Measurements from ENCODE around the gene GNB1L. TPM values are rescaled to one million over a fixed set of nuclear protein-coding genes. Genes with fewer than 3 reads are reported as not detected.

GNB1L gene
- total RNA-seq, 1 donor from 2014 or later: 7.8 TPM

DNA sequence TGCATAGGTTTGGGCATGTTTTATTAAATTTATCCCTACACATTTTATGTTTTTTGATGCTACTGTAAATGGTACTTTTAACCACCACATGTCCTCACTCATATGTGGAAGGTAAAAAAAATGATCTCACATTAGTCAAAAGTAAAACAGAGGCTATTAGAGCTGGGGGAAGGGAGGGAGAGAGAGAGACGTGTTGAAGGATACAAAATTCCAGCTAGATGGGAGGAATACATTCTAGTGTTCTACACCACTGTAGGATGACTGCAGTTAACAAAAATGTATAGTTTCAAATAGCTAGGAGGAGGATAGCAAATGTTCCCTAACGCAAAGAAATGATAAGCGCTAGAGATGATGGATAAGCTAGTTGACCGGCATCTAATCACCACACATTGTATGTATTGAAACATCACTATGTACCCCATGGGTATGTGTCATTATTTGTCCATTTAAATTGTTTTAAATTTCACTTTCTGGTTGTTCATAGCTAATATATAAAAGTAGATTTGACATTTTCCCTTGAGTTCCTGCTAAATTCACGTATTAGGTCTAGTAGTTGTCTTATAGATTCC lies 9.9 kb upstream of the GNB1L start:
- no peaks in the 10 kb centered on the region for H3K27me3 ChIP-seq
- no peak for DNase-seq
- no peaks in the 10 kb centered on the region for H3K4me1 ChIP-seq
- TF ChIP-seq, protein P1, sequence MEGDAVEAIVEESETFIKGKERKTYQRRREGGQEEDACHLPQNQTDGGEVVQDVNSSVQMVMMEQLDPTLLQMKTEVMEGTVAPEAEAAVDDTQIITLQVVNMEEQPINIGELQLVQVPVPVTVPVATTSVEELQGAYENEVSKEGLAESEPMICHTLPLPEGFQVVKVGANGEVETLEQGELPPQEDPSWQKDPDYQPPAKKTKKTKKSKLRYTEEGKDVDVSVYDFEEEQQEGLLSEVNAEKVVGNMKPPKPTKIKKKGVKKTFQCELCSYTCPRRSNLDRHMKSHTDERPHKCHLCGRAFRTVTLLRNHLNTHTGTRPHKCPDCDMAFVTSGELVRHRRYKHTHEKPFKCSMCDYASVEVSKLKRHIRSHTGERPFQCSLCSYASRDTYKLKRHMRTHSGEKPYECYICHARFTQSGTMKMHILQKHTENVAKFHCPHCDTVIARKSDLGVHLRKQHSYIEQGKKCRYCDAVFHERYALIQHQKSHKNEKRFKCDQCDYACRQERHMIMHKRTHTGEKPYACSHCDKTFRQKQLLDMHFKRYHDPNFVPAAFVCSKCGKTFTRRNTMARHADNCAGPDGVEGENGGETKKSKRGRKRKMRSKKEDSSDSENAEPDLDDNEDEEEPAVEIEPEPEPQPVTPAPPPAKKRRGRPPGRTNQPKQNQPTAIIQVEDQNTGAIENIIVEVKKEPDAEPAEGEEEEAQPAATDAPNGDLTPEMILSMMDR (IDR thresholded peaks at IDR 0.05): no peak
- ATAC-seq: no peak
- H3K36me3 ChIP-seq: no peaks in the 10 kb centered on the region
- intact Hi-C loops (cut with DNase I): no loop called here
- H3K27ac ChIP-seq: no peak overlapping the region
- H3K9me3 ChIP-seq: no peaks in the 10 kb centered on the region
- H3K4me3 ChIP-seq: no peak overlapping the region

DNA sequence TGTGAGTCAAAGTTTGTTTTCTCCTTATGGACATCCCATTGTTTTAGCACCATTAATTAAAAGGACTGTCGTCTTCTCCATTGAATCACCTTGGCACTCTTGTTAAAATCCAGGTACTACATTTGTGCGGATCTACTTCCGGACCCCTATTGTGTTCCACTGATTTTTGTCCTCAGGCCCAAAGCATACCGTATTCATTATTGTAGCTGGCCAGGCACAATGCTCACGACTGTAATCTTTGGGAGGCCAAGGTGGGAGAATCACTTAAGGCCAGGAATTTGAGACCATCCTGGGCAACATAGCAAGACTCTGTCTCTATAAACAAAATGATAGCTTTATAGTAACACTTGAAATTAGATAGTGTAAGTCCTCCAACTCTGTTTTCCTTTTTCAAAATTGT lies 8.9 kb upstream of the GNB1L start:
- H3K36me3 ChIP-seq: no peaks in the 10 kb centered on the region
- H3K4me3 ChIP-seq: no peak overlapping the region
- H3K4me1 ChIP-seq: no peaks in the 10 kb centered on the region
- H3K9me3 ChIP-seq: no peaks in the 10 kb centered on the region
- intact Hi-C loops (cut with DNase I): no loop called here
- H3K27ac ChIP-seq: no peak overlapping the region
- H3K27me3 ChIP-seq: no peaks in the 10 kb centered on the region
- TF ChIP-seq, protein P1 (IDR thresholded peaks at IDR 0.05): no peak
- ATAC-seq (no peak), DNase-seq (no peak)

DNA sequence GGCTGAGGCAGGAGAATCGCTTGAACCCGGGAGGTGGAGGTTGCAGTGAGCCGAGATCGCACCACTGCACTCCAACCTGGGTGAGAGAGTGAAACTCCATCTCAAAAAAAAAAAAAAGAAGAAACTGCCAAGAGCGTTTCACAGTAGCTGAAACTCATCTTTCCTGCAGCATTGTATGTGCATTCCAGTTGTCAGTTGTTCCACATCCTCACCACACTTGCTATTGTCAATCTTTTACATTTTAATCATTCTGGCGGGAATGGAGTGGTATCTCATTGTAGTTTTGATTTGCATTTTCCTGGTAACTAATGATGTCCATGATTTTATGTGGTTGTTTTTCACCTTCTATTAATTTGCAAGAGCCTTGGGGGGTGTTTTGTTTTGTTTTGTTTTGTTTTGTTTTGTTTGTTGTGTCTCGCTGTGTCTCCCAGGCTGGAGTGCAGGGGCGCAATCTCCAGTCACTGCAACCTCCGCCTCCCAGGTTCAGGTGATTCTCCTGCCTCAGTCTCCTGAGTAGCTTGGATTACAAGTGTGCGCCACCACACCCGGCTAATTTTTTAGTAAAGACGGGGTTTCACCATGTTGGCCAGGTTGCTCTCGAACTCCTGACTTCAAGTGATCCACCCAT lies 8.1 kb upstream of the GNB1L start:
- H3K27ac ChIP-seq: no peak overlapping the region
- H3K36me3 ChIP-seq: no peaks in the 10 kb centered on the region
- no peaks in the 10 kb centered on the region for H3K4me1 ChIP-seq
- peak; percentile 21 for DNase-seq
- ATAC-seq: no peak
- H3K27me3 ChIP-seq: no peaks in the 10 kb centered on the region
- TF ChIP-seq, protein P1 (IDR thresholded peaks at IDR 0.05): no peak
- intact Hi-C loops (cut with DNase I): no loop called here
- no peaks in the 10 kb centered on the region for H3K9me3 ChIP-seq
- no peak overlapping the region for H3K4me3 ChIP-seq

DNA sequence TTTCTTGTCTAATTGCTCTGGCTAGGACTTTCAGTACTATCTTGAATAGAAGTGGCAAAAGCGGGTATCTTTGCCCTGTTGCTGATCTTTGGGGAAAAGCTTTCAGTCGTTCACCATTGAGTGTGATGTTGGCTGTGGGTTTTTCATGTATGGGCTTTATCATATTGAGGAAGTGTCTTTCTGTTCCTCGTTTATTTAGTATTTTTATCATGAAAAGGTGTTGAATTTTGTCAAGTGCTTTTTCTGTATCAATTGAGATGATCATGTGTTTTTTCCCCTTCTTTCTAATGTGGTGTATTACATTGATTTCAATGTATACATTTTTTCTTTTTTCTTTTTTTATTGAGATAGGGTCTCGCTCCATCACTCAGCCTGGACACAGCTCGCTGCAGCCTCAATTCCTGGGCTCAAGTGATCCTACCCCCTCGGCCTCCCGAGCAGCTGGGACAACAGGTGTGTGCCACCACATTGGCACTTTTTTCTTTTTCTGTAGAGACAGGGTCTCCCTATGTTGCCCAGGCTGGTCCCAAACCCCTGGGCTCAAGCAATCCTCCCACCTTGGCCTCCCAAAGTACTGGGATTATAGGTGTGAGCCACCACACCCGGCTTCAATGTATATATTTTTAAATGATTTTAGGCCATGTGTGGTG lies 5.3 kb upstream of the GNB1L start:
- Histone ChIP-seq H3K4me3 (no peak overlapping the region), H3K36me3 (no peaks in the 10 kb centered on the region), H3K4me1 (peaks cover 8% of the 10 kb centered on the region), H3K27ac (no peak overlapping the region), H3K27me3 (no peaks in the 10 kb centered on the region), H3K9me3 (no peaks in the 10 kb centered on the region)
- intact Hi-C loops (cut with DNase I): no loop called here
- DNase-seq (peak; percentile 18), ATAC-seq (no peak)
- TF ChIP-seq, protein P1 (IDR thresholded peaks at IDR 0.05): no peak

DNA sequence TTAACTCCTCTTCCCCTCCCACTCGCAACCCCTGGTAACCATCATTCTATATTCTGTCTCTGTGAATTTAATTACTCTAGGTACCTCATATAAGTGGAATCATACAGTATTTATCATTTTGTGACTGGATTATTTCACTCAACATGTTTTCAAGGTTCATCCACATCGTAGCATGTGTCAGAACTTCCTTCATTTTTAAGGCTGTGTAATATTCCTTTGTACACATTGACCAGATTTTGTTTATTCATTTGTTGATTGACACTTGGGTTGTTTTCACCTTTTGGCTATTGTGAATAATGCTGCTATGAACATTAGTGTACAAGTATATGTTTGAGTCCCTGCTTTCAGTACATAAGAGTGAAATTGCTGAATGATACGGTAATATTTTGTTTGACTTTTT lies 2.7 kb upstream of the GNB1L start:
- Histone ChIP-seq H3K27ac (no peak overlapping the region), H3K4me3 (no peak overlapping the region), H3K36me3 (no peaks in the 10 kb centered on the region), H3K9me3 (no peaks in the 10 kb centered on the region), H3K4me1 (peaks cover 20% of the 10 kb centered on the region), H3K27me3 (no peaks in the 10 kb centered on the region)
- intact Hi-C loops (cut with DNase I): no loop called here
- DNase-seq: no peak
- no peak for ATAC-seq
- TF ChIP-seq, protein P1 (IDR thresholded peaks at IDR 0.05): no peak

Measured in upper lobe of right lung (tissue), 1 donor.